ENCODE data around the gene RTN4IP1. TPM values are rescaled to one million over a fixed set of nuclear protein-coding genes. Genes with fewer than 3 reads are reported as not detected.

The RTN4IP1 gene
- total RNA-seq: 5.5 and 11.5 TPM in 2 replicates

GRCh38 chr6:106629103-106629858 lies at the start of gene RTN4IP1, which contains the start of gene QRSL1:
RTN4IP1 (minus strand) TSS chr6:106629498; CDS start chr6:106629021, 477 bp downstream.
QRSL1 (plus strand) TSS chr6:106629578; CDS start chr6:106629682, 104 bp downstream.

Other genes with a start within 250 kb of the RTN4IP1 start
- gene QRSL1, start 80 bp upstream of the RTN4IP1 start, total RNA-seq: 9.1 and 9.9 TPM in 2 replicates

Data from hair follicular keratinocyte (primary cell).